GM19455 (cell line): Measurements from ENCODE around the gene TAF11L9.
"Not testable (repeated sequence)": the region's sequence is repeated elsewhere in the genome, so short reads cannot be mapped to it uniquely, and the experiment has no call there.

Experiments used
- ATAC-seq: cut with Tn5 transposase; IDR thresholded peaks from one replicate; pipeline ENCODE4 v1.9.1; 2021; ENCODE audit not compliant: unreplicated experiment

The TAF11L9 gene

GRCh38 chr5:17594255-17594654 is at the start of gene TAF11L9:
TAF11L9 (minus strand) TSS chr5:17594394.
- not testable (repeated sequence) for ATAC-seq

DNA sequence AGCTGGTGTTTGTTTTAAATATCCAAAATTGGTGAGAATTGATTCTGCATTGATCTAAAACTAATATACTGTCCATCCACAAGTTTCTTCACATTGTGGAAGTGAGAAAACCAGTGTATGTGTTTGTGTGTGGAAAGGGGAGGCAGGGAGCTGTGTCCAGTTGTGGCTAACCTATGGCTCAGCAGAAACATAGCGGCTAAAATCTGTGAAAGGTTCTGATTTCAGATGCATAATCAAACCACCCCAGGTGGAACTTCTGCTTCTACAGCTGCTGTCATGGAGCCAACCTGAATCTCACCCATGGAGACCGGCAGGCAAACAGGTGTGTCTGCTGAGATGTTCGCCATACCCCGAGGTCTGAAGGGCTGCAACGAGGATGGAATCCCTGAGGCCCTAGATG is 40.0 kb upstream of the TAF11L9 start, which contains the start of gene TAF11L14:
Gene TAF11L14, plus strand, starts transcription at position 301 of the 400 bp plus-strand sequence.
- ATAC-seq: no peak

- not testable (repeated sequence) for ATAC-seq
These were observed 37.6 kb upstream of the TAF11L9 start, which contains the start of gene TAF11L13 for GRCh38 chr5:17631788-17632187. TAF11L13 (plus strand) TSS chr5:17632088.

- no peak for ATAC-seq
These were observed 31.5 kb upstream of the TAF11L9 start for GRCh38 chr5:17625686-17626085.

- no peak for ATAC-seq
These were observed 26.4 kb upstream of the TAF11L9 start for GRCh38 chr5:17620627-17621026.

DNA sequence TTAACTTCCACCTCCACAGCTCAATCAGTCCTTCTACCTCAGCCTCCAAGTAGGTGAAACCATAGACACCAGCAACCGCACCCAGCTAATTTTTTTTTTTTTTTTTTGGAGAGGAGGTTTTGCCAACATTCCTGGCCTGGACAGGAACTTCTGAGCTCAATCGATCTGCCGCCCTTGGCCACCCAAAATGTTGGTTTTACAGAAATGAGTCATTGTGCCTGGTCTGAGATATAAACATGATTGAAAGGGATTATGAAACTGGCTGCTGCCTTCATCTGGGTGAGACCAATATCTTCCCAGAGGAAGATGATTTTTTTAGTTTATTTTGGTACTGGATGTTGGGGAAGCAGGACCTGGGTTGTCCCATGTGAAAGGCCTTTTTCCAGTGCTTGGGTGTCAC is 25.2 kb upstream of the TAF11L9 start:
- no peak for ATAC-seq

DNA sequence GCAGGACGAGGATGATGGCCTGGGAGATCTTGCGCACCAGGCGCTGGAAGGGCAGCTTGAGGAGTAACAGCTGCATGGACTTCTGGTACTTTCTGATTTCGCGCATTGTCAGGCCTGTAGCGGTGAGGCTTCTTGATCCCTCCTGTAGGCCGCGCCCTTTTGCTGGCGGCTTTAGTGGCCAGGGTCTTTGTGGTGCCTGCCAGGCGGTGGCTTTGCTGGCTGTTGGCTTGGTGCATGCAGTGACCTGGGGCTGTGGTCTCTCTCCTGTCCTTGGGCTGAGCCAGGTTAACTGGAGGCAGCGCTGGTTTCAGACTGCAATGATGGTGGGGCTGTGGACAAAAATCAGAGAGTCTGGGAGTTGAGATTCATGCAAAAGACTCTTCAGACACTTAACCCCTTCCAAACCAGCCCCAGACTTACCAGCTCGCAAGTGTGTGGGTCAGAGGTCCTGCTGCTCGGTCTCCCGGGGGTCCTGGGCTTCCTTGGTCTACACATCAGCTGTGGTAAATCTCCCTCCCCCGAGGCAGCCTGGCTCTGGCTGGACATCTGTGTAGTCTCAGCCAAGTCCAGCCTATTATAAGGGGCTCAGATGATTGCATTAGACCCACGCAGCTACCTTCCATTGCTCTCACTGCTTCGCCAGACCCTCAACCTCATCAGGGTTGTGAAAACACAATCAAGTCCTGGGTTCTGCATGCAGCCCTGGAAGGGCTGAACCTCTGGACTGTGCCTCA is 20.8 kb upstream of the TAF11L9 start:
- no peak for ATAC-seq

- not testable (repeated sequence) for ATAC-seq
These were observed 15.9 kb upstream of the TAF11L9 start, which contains the start of gene TAF11L12 for GRCh38 chr5:17610092-17610491. TAF11L12 (plus strand) TSS chr5:17610392.

- ATAC-seq: not testable (repeated sequence)
These were observed 13.3 kb upstream of the TAF11L9 start for GRCh38 chr5:17607461-17607860.

DNA sequence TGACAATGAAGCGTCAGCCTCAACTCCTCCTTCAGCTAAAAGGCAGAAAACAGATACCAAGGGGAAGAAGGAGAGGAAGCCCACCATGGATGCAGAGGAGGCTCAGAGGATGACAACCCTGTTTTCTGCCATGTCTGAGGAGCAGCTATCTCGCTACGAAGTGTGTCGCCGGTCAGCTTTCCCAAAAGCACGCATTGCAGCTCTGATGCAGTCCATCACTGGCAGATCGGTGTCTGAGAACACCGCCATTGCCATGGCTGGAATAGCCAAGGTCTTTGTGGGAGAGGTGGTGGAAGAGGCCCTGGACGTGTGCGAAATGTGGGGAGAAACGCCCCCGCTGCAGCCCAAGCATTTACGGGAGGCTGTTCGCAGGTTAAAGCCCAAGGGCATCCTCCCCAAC is 10.8 kb upstream of the TAF11L9 start:
- no peak for ATAC-seq

DNA sequence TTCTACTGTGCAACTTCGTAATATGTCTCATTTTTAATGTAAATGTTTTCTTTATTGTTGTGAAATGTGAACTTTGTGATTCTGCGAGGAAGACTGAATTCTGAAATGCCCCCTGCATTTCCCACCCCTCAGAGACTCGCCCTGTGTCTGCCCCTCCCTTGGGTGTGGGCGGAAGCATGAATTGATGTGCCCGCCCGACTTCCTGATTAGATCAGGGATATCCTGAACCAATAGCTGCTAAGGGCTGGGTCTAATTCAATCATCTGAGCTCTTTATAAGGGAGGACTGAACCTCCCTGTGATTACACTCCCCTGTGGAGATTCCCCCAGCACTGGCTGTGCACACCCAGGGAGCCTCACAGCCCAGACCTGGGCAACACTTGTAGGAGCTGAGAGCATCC is 9.7 kb upstream of the TAF11L9 start, which contains the start of gene TAF11L11:
Gene TAF11L11, plus strand, starts transcription at position 304 of the 400 bp plus-strand sequence.
- not testable (repeated sequence) for ATAC-seq

GRCh38 chr5:17597728-17598127 is 3.5 kb upstream of the TAF11L9 start, which contains the start of gene TAF11L10:
TAF11L10 (minus strand) TSS chr5:17597828.
- not testable (repeated sequence) for ATAC-seq

- ATAC-seq: not testable (repeated sequence)
These were observed 3.3 kb downstream of the TAF11L9 start, which contains the start of gene TAF11L8 for GRCh38 chr5:17590860-17591259. TAF11L8 (minus strand) TSS chr5:17590960.

- ATAC-seq: not testable (repeated sequence)
These were observed 8.5 kb downstream of the TAF11L9 start, which contains the start of gene TAF11L7 for GRCh38 chr5:17585658-17586057. TAF11L7 (minus strand) TSS chr5:17585758.
